Measurements from ENCODE around the gene INMT.
A peak's percentile ranks its signal among the peaks of the same experiment; 100 is the strongest.
"Not testable (repeated sequence)": the region's sequence is repeated elsewhere in the genome, so short reads cannot be mapped to it uniquely, and the experiment has no call there.

The INMT gene

GRCh38 chr7:30751696-30752273 lies at the start of gene INMT:
INMT (plus strand) TSS chr7:30752135; CDS start chr7:30752151, 16 bp downstream.
- no peak for DNase-seq

- no peak for DNase-seq
Measured at GRCh38 chr7:30702200-30702599, 49.7 kb upstream of the INMT start.

GRCh38 chr7:30703756-30704155 lies 48.2 kb upstream of the INMT start:
- no peak for DNase-seq

- DNase-seq: no peak
Measured at GRCh38 chr7:30705008-30705407, 46.9 kb upstream of the INMT start.

- no peak for DNase-seq
Measured at GRCh38 chr7:30705596-30705995, 46.3 kb upstream of the INMT start.

- DNase-seq: no peak
Measured at GRCh38 chr7:30706316-30706715, 45.6 kb upstream of the INMT start.

- DNase-seq: no peak
Measured at GRCh38 chr7:30706908-30707307, 45.0 kb upstream of the INMT start.

- DNase-seq: no peak
Measured at GRCh38 chr7:30707391-30708357, 44.3 kb upstream of the INMT start.

- no peak for DNase-seq
Measured at GRCh38 chr7:30708412-30708811, 43.5 kb upstream of the INMT start.

- DNase-seq: no peak
Measured at GRCh38 chr7:30708983-30709382, 43.0 kb upstream of the INMT start.

GRCh38 chr7:30709549-30709948 lies 42.4 kb upstream of the INMT start:
- no peak for DNase-seq

- DNase-seq: no peak
Measured at GRCh38 chr7:30710669-30711068, 41.3 kb upstream of the INMT start.

- DNase-seq: no peak
Measured at GRCh38 chr7:30713392-30713791, 38.5 kb upstream of the INMT start.

- DNase-seq: no peak
Measured at GRCh38 chr7:30714129-30714528, 37.8 kb upstream of the INMT start.

GRCh38 chr7:30717181-30717580 lies 34.8 kb upstream of the INMT start:
- peak; percentile 32 for DNase-seq

GRCh38 chr7:30719434-30719833 lies 32.5 kb upstream of the INMT start:
- not testable (repeated sequence) for DNase-seq

- no peak for DNase-seq
Measured at GRCh38 chr7:30721211-30721610, 30.7 kb upstream of the INMT start.

GRCh38 chr7:30722187-30722586 lies 29.7 kb upstream of the INMT start:
- DNase-seq: no peak

GRCh38 chr7:30722671-30723070 lies 29.3 kb upstream of the INMT start:
- no peak for DNase-seq

- no peak for DNase-seq
Measured at GRCh38 chr7:30723776-30724175, 28.2 kb upstream of the INMT start.

- no peak for DNase-seq
Measured at GRCh38 chr7:30726296-30727006, 25.5 kb upstream of the INMT start.

GRCh38 chr7:30727061-30727945 lies 24.6 kb upstream of the INMT start:
- no peak for DNase-seq

Data from HCEC 1CT (cell line).